ENCODE data around the gene SAC3D1.

DNA sequence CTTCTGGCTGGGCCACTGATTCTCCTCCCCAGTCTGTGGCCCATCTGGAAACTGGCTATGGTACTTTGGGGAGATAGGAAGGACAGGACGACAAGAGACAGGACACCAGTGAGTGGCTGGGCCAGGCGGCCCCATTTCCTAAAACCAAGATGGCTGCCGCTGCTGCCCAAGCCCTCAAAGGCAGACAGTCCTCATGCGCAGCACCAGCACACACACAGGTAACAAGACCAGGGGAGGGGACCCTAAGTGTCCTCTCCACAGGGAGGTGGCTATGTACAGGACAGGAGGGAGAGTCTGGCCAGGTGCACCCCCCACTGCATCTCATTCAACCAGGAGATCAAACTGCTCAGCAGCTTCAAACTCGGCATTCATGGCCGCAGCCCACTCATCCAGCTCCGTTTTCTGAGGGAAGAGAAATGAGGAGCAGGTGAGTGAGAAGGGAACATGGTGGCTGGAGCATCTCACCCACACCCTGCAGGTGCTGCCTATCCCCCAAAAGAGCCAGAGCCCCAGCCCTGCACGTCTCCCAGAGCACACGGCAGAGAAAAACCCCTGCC is 37.9 kb downstream of the SAC3D1 start:
- TF ChIP-seq POLR2AphosphoS5 (IDR thresholded peaks at IDR 0.05) (no peak), POLR2A (IDR thresholded peaks at IDR 0.05) (no peak)
- TF ChIP-seq, protein P1, sequence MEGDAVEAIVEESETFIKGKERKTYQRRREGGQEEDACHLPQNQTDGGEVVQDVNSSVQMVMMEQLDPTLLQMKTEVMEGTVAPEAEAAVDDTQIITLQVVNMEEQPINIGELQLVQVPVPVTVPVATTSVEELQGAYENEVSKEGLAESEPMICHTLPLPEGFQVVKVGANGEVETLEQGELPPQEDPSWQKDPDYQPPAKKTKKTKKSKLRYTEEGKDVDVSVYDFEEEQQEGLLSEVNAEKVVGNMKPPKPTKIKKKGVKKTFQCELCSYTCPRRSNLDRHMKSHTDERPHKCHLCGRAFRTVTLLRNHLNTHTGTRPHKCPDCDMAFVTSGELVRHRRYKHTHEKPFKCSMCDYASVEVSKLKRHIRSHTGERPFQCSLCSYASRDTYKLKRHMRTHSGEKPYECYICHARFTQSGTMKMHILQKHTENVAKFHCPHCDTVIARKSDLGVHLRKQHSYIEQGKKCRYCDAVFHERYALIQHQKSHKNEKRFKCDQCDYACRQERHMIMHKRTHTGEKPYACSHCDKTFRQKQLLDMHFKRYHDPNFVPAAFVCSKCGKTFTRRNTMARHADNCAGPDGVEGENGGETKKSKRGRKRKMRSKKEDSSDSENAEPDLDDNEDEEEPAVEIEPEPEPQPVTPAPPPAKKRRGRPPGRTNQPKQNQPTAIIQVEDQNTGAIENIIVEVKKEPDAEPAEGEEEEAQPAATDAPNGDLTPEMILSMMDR (IDR thresholded peaks at IDR 0.05): no peak
